ENCODE results near the gene PCDH7.

GRCh38 chr4:30717208-30718020 lies 2.8 kb upstream of the PCDH7 start:
- no peak for TF ChIP-seq CTCF (IDR thresholded peaks at IDR 0.05)
- no peak for TF ChIP-seq POLR2A (IDR thresholded peaks at IDR 0.05; ENCODE audit: low read depth)
- no peak for TF ChIP-seq EP300 (IDR thresholded peaks at IDR 0.05)
- TF ChIP-seq POLR2AphosphoS5 (IDR thresholded peaks at IDR 0.05) = no peak

Measured in esophagus muscularis mucosa (tissue), 4 donors.